ENCODE measurements around the gene CCK. TPM values are rescaled to one million over a fixed set of nuclear protein-coding genes. Genes with fewer than 3 reads are reported as not detected.

The CCK gene
- total RNA-seq, 4 donors from 2014 or later = 1.4 to 2.2 (median 1.9) TPM; not detected in 1

GRCh38 chr3:42220436-42221121 lies 45.4 kb downstream of the CCK start:
- no peaks in the 10 kb centered on the region for H3K9me3 ChIP-seq

GRCh38 chr3:42216931-42217333 lies 49.1 kb downstream of the CCK start:
- H3K4me1 ChIP-seq = peaks cover 0 to 6% (median 3%) of the 10 kb centered on the region in 4 donors
- intact Hi-C loops (cut with DNase I; ENCODE audit: low total_unique reads) (no loop called here), in situ Hi-C loops (cut with MboI; ENCODE audit: low pct_ligation_motif_present in 1 of 4, low pct_unique_long_range_greater_than_20kb in 1 of 4, low sequenced_read_pairs in 3 of 4) (no loop called here)
- H3K27ac ChIP-seq = no peak overlapping the region
- DNase-seq = no peak
- no peak overlapping the region for H3K4me3 ChIP-seq
- no peaks in the 10 kb centered on the region for H3K9me3 ChIP-seq
- no peaks in the 10 kb centered on the region for H3K27me3 ChIP-seq
- 77 to 94% methylated on average over 5 of the region's 5 CpGs for WGBS, 2 donors (ENCODE audit: low coverage in 1 of 2)
- TF ChIP-seq POLR2AphosphoS5 (IDR thresholded peaks at IDR 0.05) (no peak), POLR2A (IDR thresholded peaks at IDR 0.05) (no peak), CTCF (IDR thresholded peaks at IDR 0.05) (no peak), EP300 (IDR thresholded peaks at IDR 0.05; ENCODE audit: low read depth) (no peak)
- peaks cover 0 to 13% (median 3%) of the 10 kb centered on the region in 4 donors for H3K36me3 ChIP-seq

More at GRCh38 chr3:42220436-42221121, 45.4 kb downstream of the CCK start:
- intact Hi-C loops (cut with DNase I; ENCODE audit: low total_unique reads) = no loop called here
- no peak for TF ChIP-seq CTCF (IDR thresholded peaks at IDR 0.05)
- no peak for TF ChIP-seq EP300 (IDR thresholded peaks at IDR 0.05; ENCODE audit: low read depth)
- H3K4me3 ChIP-seq = no peak overlapping the region
- H3K27me3 ChIP-seq = no peaks in the 10 kb centered on the region
- in situ Hi-C loops (cut with MboI; ENCODE audit: low pct_ligation_motif_present in 1 of 4, low pct_unique_long_range_greater_than_20kb in 1 of 4, low sequenced_read_pairs in 3 of 4) = no loop called here
- H3K36me3 ChIP-seq = peaks cover 0 to 31% (median 12%) of the 10 kb centered on the region in 4 donors
- WGBS, 2 donors (ENCODE audit: low coverage in 1 of 2) = 95 to 100% methylated on average over 1 to 17 of the region's 17 CpGs
- no peaks in the 10 kb centered on the region for H3K4me1 ChIP-seq
- no peak overlapping the region for H3K27ac ChIP-seq
- DNase-seq = no peak

- H3K27me3 ChIP-seq = no peaks in the 10 kb centered on the region
- in situ Hi-C loops (cut with MboI; ENCODE audit: low pct_ligation_motif_present in 1 of 4, low pct_unique_long_range_greater_than_20kb in 1 of 4, low sequenced_read_pairs in 3 of 4) (no loop called here), intact Hi-C loops (cut with DNase I; ENCODE audit: low total_unique reads) (no loop called here)
- peaks cover 0 to 6% (median 3%) of the 10 kb centered on the region in 4 donors for H3K4me1 ChIP-seq
- H3K9me3 ChIP-seq = no peaks in the 10 kb centered on the region
- peaks cover 0 to 12% (median 2%) of the 10 kb centered on the region in 4 donors for H3K36me3 ChIP-seq
- TF ChIP-seq CTCF (IDR thresholded peaks at IDR 0.05) = no peak
- no peak for TF ChIP-seq EP300 (IDR thresholded peaks at IDR 0.05; ENCODE audit: low read depth)
- no peak for TF ChIP-seq POLR2AphosphoS5 (IDR thresholded peaks at IDR 0.05)
- no peak for TF ChIP-seq POLR2A (IDR thresholded peaks at IDR 0.05)
- H3K4me3 ChIP-seq = no peak overlapping the region
- DNase-seq = no peak
- no peak overlapping the region for H3K27ac ChIP-seq
- 72 to 90% methylated on average over 3 to 4 of the region's 4 CpGs for WGBS, 2 donors (ENCODE audit: low coverage in 1 of 2)
Observed at GRCh38 chr3:42216302-42216701, 49.7 kb downstream of the CCK start.

- no peak for DNase-seq
- Histone ChIP-seq H3K27ac (no peak overlapping the region), H3K9me3 (no peaks in the 10 kb centered on the region), H3K4me1 (peaks cover 0 to 6% (median 3%) of the 10 kb centered on the region in 4 donors), H3K36me3 (peaks cover 0 to 18% (median 2%) of the 10 kb centered on the region in 4 donors), H3K27me3 (no peaks in the 10 kb centered on the region), H3K4me3 (no peak overlapping the region)
- intact Hi-C loops (cut with DNase I; ENCODE audit: low total_unique reads) = no loop called here
- TF ChIP-seq EP300 (IDR thresholded peaks at IDR 0.05; ENCODE audit: low read depth) = no peak
- no peak for TF ChIP-seq POLR2AphosphoS5 (IDR thresholded peaks at IDR 0.05)
- TF ChIP-seq POLR2A (IDR thresholded peaks at IDR 0.05) = no peak
- TF ChIP-seq CTCF (IDR thresholded peaks at IDR 0.05) = no peak
- in situ Hi-C loops (cut with MboI; ENCODE audit: low pct_ligation_motif_present in 1 of 4, low pct_unique_long_range_greater_than_20kb in 1 of 4, low sequenced_read_pairs in 3 of 4) = no loop called here
- 66 to 69% methylated on average over 3 to 8 of the region's 8 CpGs for WGBS, 2 donors (ENCODE audit: low coverage in 1 of 2)
Observed at GRCh38 chr3:42214565-42215283, 51.3 kb downstream of the CCK start.

Measured in transverse colon (tissue), 4 donors.